ENCODE results near the gene RABGAP1. TPM values are rescaled to one million over a fixed set of nuclear protein-coding genes. Genes with fewer than 3 reads are reported as not detected.

RABGAP1 gene
- total RNA-seq, 1 experiment from 2014 or later = 95.8 TPM

- ChIA-PET CTCF (no interaction called here), POLR2A (ENCODE audit: unreplicated experiment) (no interaction called here)
- Histone ChIP-seq H3K36me3 (ENCODE audit: low read depth) (peaks cover 10% of the 10 kb centered on the region; the same call in 1 of the 2 replicates), H3K27ac (no peak overlapping the region), H3K9me2 (ENCODE audit: insufficient read depth) (no peaks in the 10 kb centered on the region), H3K4me2 (no peak overlapping the region), H3K9me3 (ENCODE audit: insufficient read depth, low read depth) (no peaks in the 10 kb centered on the region), H3K27me3 (ENCODE audit: insufficient read depth, low read depth) (no peaks in the 10 kb centered on the region), H3F3A (ENCODE audit: insufficient read depth, low read depth) (no peaks in the 10 kb centered on the region), H3K4me1 (replicated peaks; ENCODE audit: insufficient read depth) (no peaks in the 10 kb centered on the region), H3K79me2 (ENCODE audit: low read depth) (no peaks in the 10 kb centered on the region), H4K20me1 (ENCODE audit: insufficient read depth) (0 out of 2 replicates have a peak, but pooled peaks cover 3% of the 10 kb centered on the region), H2AFZ (no peak overlapping the region), H3K4me3 (no peak overlapping the region)
- no peak for TF ChIP-seq CTCF (conservative IDR thresholded peaks at IDR 0.05)
- TF ChIP-seq EZH2 (IDR thresholded peaks at IDR 0.05; ENCODE audit: low read depth) = no peak
- intact Hi-C loops (cut with micrococcal nuclease; ENCODE audit: unreplicated experiment) = no loop called here
- BruUV-seq (replicated peaks) = no TSS peak
- DNase-seq = no peak
These were observed 131.7 kb downstream of the RABGAP1 start for GRCh38 chr9:123072407-123072995.

GRCh38 chr9:123073441-123073840, 132.6 kb downstream of the RABGAP1 start:
- no peak overlapping the region for H3K4me2 ChIP-seq
- no peak for DNase-seq
- H3K9me2 ChIP-seq (ENCODE audit: insufficient read depth) = no peaks in the 10 kb centered on the region
- intact Hi-C loops (cut with micrococcal nuclease; ENCODE audit: unreplicated experiment) = no loop called here
- no peaks in the 10 kb centered on the region for H3K9me3 ChIP-seq (ENCODE audit: insufficient read depth, low read depth)
- no peak overlapping the region for H2AFZ ChIP-seq
- no peaks in the 10 kb centered on the region for H3K79me2 ChIP-seq (ENCODE audit: low read depth)
- POLR2A ChIA-PET (ENCODE audit: unreplicated experiment) = no interaction called here
- H3K27me3 ChIP-seq (ENCODE audit: insufficient read depth, low read depth) = no peaks in the 10 kb centered on the region
- CTCF ChIA-PET = no interaction called here
- H3K27ac ChIP-seq = no peak overlapping the region
- no peaks in the 10 kb centered on the region for H3F3A ChIP-seq (ENCODE audit: insufficient read depth, low read depth)
- H3K4me3 ChIP-seq = no peak overlapping the region
- no peaks in the 10 kb centered on the region for H3K4me1 ChIP-seq (replicated peaks; ENCODE audit: insufficient read depth)
- no TSS peak for BruUV-seq (replicated peaks)
- H4K20me1 ChIP-seq (ENCODE audit: insufficient read depth) = 0 out of 2 replicates have a peak, but pooled peaks cover 3% of the 10 kb centered on the region
- TF ChIP-seq EZH2 (IDR thresholded peaks at IDR 0.05; ENCODE audit: low read depth) (no peak), CTCF (conservative IDR thresholded peaks at IDR 0.05) (no peak)
- H3K36me3 ChIP-seq (ENCODE audit: low read depth) = peaks cover 11% of the 10 kb centered on the region; the same call in 1 of the 2 replicates

- CTCF ChIA-PET = no interaction called here
- Histone ChIP-seq H3K4me2 (no peak overlapping the region), H3K79me2 (ENCODE audit: low read depth) (no peaks in the 10 kb centered on the region), H3K4me1 (replicated peaks; ENCODE audit: insufficient read depth) (no peaks in the 10 kb centered on the region), H3K27me3 (ENCODE audit: insufficient read depth, low read depth) (no peaks in the 10 kb centered on the region), H3K36me3 (ENCODE audit: low read depth) (peaks cover 11% of the 10 kb centered on the region; the same call in 1 of the 2 replicates), H3K9me2 (ENCODE audit: insufficient read depth) (no peaks in the 10 kb centered on the region), H3F3A (ENCODE audit: insufficient read depth, low read depth) (no peaks in the 10 kb centered on the region), H4K20me1 (ENCODE audit: insufficient read depth) (peaks cover 7% of the 10 kb centered on the region; the same call in 1 of the 2 replicates), H3K4me3 (no peak overlapping the region), H3K27ac (no peak overlapping the region), H2AFZ (no peak overlapping the region), H3K9me3 (ENCODE audit: insufficient read depth, low read depth) (no peaks in the 10 kb centered on the region)
- POLR2A ChIA-PET (ENCODE audit: unreplicated experiment) = no interaction called here
- no peak for TF ChIP-seq EZH2 (IDR thresholded peaks at IDR 0.05; ENCODE audit: low read depth)
- TF ChIP-seq CTCF (conservative IDR thresholded peaks at IDR 0.05) = no peak
- no peak for DNase-seq
- intact Hi-C loops (cut with micrococcal nuclease; ENCODE audit: unreplicated experiment) = no loop called here
- BruUV-seq (replicated peaks) = no TSS peak
These were observed 133.2 kb downstream of the RABGAP1 start for GRCh38 chr9:123073991-123074422.
